HL-60 (cell line): Measurements from ENCODE around the gene ARF1.

Source experiments
- DNase-seq, 2 experiments: peaks; one replicate each; pipeline ENCODE4 v3.0.0-alpha.2; 2010 to 2020; ENCODE audit warnings: low read depth in 1 of 2, low spot score in 1 of 2
- H3K27ac ChIP-seq: fragments of 250-450 bp; sonication (Bioruptor Pico); replicated peaks from 2 replicates; pipeline ENCODE4 v1.5.1; 2020; ENCODE audit warnings: mild to moderate bottlenecking, moderate library complexity
- H3K27me3 ChIP-seq: fragments of 250-450 bp; sonication (Bioruptor Pico); 2 replicates; pipeline ENCODE4 v1.5.1; 2021; ENCODE audit warnings: mild to moderate bottlenecking, moderate library complexity; ENCODE audit not compliant: insufficient read depth, poor library complexity, severe bottlenecking
- H3K4me3 ChIP-seq: replicated peaks from 2 replicates; pipeline ENCODE4 v1.5.1; 2011; ENCODE audit warnings: mild to moderate bottlenecking, control low read depth, low read length; ENCODE audit not compliant: insufficient read depth
- GABPA ChIP-seq: IDR thresholded peaks from 2 replicates; pipeline ENCODE4 v1.6.1; 2012; ENCODE audit warnings: low read depth
- POLR2AphosphoS5 ChIP-seq: IDR thresholded peaks from 2 replicates; pipeline ENCODE4 v1.6.1; 2012; ENCODE audit warnings: low read depth
- SPI1 ChIP-seq: IDR thresholded peaks from 2 replicates; pipeline ENCODE4 v1.6.1; 2012; ENCODE audit warnings: low read depth, mild to moderate bottlenecking, borderline replicate concordance
- TF ChIP-seq, protein P1 (sequence below): IDR thresholded peaks from 2 replicates; pipeline ENCODE4 v1.6.1; 2012; ENCODE audit warnings: low read depth; ENCODE audit not compliant: insufficient replicate concordance
- TF ChIP-seq, protein P2 (sequence below): IDR thresholded peaks from one replicate; pipeline ENCODE4 v1.5.1; 2011; ENCODE audit warnings: low read length, control low read depth, inconsistent platforms; ENCODE audit not compliant: insufficient read depth

ARF1 gene

DNA sequence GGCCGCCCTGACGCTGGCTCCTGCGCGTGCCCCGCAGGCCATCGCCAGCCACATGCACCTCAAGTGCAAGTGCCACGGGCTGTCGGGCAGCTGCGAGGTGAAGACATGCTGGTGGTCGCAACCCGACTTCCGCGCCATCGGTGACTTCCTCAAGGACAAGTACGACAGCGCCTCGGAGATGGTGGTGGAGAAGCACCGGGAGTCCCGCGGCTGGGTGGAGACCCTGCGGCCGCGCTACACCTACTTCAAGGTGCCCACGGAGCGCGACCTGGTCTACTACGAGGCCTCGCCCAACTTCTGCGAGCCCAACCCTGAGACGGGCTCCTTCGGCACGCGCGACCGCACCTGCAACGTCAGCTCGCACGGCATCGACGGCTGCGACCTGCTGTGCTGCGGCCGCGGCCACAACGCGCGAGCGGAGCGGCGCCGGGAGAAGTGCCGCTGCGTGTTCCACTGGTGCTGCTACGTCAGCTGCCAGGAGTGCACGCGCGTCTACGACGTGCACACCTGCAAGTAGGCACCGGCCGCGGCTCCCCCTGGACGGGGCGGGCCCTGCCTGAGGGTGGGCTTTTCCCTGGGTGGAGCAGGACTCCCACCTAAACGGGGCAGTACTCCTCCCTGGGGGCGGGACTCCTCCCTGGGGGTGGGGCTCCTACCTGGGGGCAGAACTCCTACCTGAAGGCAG, 23.4 kb upstream of the ARF1 start:
- Histone ChIP-seq H3K27me3 (peaks cover 46% of the 10 kb centered on the region), H3K4me3 (no peak overlapping the region), H3K27ac (no peak overlapping the region)
- TF ChIP-seq GABPA (no peak), SPI1 (no peak), POLR2AphosphoS5 (no peak)
- TF ChIP-seq, protein P1, sequence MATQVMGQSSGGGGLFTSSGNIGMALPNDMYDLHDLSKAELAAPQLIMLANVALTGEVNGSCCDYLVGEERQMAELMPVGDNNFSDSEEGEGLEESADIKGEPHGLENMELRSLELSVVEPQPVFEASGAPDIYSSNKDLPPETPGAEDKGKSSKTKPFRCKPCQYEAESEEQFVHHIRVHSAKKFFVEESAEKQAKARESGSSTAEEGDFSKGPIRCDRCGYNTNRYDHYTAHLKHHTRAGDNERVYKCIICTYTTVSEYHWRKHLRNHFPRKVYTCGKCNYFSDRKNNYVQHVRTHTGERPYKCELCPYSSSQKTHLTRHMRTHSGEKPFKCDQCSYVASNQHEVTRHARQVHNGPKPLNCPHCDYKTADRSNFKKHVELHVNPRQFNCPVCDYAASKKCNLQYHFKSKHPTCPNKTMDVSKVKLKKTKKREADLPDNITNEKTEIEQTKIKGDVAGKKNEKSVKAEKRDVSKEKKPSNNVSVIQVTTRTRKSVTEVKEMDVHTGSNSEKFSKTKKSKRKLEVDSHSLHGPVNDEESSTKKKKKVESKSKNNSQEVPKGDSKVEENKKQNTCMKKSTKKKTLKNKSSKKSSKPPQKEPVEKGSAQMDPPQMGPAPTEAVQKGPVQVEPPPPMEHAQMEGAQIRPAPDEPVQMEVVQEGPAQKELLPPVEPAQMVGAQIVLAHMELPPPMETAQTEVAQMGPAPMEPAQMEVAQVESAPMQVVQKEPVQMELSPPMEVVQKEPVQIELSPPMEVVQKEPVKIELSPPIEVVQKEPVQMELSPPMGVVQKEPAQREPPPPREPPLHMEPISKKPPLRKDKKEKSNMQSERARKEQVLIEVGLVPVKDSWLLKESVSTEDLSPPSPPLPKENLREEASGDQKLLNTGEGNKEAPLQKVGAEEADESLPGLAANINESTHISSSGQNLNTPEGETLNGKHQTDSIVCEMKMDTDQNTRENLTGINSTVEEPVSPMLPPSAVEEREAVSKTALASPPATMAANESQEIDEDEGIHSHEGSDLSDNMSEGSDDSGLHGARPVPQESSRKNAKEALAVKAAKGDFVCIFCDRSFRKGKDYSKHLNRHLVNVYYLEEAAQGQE, result no peak
- TF ChIP-seq, protein P2, sequence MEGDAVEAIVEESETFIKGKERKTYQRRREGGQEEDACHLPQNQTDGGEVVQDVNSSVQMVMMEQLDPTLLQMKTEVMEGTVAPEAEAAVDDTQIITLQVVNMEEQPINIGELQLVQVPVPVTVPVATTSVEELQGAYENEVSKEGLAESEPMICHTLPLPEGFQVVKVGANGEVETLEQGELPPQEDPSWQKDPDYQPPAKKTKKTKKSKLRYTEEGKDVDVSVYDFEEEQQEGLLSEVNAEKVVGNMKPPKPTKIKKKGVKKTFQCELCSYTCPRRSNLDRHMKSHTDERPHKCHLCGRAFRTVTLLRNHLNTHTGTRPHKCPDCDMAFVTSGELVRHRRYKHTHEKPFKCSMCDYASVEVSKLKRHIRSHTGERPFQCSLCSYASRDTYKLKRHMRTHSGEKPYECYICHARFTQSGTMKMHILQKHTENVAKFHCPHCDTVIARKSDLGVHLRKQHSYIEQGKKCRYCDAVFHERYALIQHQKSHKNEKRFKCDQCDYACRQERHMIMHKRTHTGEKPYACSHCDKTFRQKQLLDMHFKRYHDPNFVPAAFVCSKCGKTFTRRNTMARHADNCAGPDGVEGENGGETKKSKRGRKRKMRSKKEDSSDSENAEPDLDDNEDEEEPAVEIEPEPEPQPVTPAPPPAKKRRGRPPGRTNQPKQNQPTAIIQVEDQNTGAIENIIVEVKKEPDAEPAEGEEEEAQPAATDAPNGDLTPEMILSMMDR, result no peak
- DNase-seq, result no peak

DNA sequence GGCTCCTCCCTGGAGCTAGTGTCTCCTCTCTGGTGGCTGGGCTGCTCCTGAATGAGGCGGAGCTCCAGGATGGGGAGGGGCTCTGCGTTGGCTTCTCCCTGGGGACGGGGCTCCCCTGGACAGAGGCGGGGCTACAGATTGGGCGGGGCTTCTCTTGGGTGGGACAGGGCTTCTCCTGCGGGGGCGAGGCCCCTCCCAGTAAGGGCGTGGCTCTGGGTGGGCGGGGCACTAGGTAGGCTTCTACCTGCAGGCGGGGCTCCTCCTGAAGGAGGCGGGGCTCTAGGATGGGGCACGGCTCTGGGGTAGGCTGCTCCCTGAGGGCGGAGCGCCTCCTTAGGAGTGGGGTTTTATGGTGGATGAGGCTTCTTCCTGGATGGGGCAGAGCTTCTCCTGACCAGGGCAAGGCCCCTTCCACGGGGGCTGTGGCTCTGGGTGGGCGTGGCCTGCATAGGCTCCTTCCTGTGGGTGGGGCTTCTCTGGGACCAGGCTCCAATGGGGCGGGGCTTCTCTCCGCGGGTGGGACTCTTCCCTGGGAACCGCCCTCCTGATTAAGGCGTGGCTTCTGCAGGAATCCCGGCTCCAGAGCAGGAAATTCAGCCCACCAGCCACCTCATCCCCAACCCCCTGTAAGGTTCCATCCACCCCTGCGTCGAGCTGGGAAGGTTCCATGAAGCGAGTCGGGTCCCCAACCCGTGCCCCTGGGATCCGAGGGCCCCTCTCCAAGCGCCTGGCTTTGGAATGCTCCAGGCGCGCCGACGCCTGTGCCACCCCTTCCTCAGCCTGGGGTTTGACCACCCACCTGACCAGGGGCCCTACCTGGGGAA, 22.7 kb upstream of the ARF1 start:
- Histone ChIP-seq H3K27ac (no peak overlapping the region), H3K27me3 (peaks cover 46% of the 10 kb centered on the region), H3K4me3 (no peak overlapping the region)
- DNase-seq, result no peak
- TF ChIP-seq SPI1, result no peak
- TF ChIP-seq POLR2AphosphoS5, result no peak
- TF ChIP-seq, protein P2, result no peak
- TF ChIP-seq GABPA, result no peak
- TF ChIP-seq, protein P1, result no peak

DNA sequence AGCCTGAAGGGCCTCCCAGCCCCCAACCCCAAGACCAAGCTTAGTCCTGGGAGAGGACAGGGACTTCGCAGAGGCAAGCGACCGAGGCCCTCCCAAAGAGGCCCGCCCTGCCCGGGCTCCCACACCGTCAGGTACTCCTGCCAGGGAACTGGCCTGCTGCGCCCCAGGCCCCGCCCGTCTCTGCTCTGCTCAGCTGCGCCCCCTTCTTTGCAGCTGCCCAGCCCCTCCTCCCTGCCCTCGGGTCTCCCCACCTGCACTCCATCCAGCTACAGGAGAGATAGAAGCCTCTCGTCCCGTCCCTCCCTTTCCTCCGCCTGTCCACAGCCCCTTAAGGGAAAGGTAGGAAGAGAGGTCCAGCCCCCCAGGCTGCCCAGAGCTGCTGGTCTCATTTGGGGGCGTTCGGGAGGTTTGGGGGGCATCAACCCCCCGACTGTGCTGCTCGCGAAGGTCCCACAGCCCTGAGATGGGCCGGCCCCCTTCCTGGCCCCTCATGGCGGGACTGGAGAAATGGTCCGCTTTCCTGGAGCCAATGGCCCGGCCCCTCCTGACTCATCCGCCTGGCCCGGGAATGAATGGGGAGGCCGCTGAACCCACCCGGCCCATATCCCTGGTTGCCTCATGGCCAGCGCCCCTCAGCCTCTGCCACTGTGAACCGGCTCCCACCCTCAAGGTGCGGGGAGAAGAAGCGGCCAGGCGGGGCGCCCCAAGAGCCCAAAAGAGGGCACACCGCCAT, 21.9 kb upstream of the ARF1 start:
- no peak for DNase-seq
- peaks cover 45% of the 10 kb centered on the region for H3K27me3 ChIP-seq
- TF ChIP-seq, protein P1, result no peak
- TF ChIP-seq, protein P2, result no peak
- TF ChIP-seq SPI1 (no peak), POLR2AphosphoS5 (no peak), GABPA (no peak)
- H3K4me3 ChIP-seq, result no peak overlapping the region
- no peak overlapping the region for H3K27ac ChIP-seq
